ENCODE results near the gene PDE2A. TPM values are rescaled to one million over a fixed set of nuclear protein-coding genes. Genes with fewer than 3 reads are reported as not detected.
"Not testable (repeated sequence)": the region's sequence is repeated elsewhere in the genome, so short reads cannot be mapped to it uniquely, and the experiment has no call there.

Gene PDE2A
- total RNA-seq, 2 experiments from 2014 or later: 0.40 to 0.48 TPM

DNA sequence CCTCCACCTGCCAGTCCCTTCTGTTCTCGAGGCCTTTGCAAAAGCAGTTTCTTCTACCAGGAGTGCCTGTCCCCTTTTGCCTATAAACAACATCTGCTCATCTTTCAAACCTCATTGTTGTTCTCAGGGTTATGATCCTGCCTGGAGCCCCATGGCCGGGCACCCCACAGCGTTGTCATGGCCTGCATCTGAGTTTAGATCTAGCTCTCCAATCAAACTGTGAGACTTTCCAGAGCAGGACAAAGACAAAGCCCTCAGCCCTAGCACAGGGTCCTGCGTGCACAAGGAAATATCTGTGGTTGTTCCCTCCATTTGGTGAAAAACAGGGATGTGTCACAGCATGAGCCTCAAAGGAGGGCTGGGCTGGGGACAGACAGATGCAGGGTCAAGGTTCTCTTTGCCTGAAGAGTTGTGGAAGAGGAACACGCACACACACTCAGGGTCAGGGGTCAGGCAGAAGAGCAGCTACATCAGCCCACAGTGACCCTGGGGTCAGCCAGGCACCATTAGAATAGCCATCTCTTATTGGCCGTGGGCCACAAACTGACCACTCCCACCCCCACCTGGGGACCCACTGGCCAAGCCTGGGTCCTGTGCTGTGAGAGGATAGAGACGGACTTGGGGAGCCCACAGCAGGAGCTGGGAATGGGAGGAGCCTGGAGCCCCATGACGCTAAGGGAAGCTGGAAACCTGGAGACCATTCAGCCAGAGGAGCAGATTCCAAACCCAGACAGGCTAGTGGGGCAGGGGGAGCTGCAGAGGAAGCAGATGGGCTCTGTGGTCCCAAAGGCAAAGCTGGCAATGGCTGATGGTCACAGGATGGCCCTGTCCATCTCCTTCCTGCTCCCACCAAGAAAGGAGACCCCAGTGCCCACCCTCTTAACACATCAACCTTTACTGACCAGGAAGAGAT is 99.4 kb downstream of the PDE2A start:
- ChIA-PET CTCF (interaction anchor here (0.8 to 1.6 kb wide), 3 partner anchors 12 to 103 kb away, joined by 3 to 8 read pairs (median 3); no protein-coding TSS in a partner anchor), POLR2A (interaction anchor here (0.6 kb wide), 1 partner anchor 108 kb away, joined by 3 read pairs; no protein-coding TSS in a partner anchor)
- Mint-ChIP-seq H3K27me3 (peaks cover 14% of the 10 kb centered on the region), H3K4me3 (no peak overlapping the region), H3K27ac (no peak overlapping the region), H3K9me3 (no peaks in the 10 kb centered on the region), H3K36me3 (ENCODE audit: low read depth) (no peaks in the 10 kb centered on the region), H3K4me1 (peaks cover 10% of the 10 kb centered on the region)
- no peak for DNase-seq

GRCh38 chr11:72573855-72574445 is 100.3 kb downstream of the PDE2A start:
- ChIA-PET POLR2A (no interaction called here), CTCF (interaction anchor here (0.7 to 1.6 kb wide), 5 partner anchors 12 to 103 kb away, joined by 3 to 8 read pairs (median 5); no protein-coding TSS in a partner anchor)
- H3K4me1 Mint-ChIP-seq: peaks cover 11% of the 10 kb centered on the region
- H3K27me3 Mint-ChIP-seq: peaks cover 14% of the 10 kb centered on the region
- H3K4me3 Mint-ChIP-seq: no peak overlapping the region
- no peaks in the 10 kb centered on the region for H3K9me3 Mint-ChIP-seq
- peak overlapping the region; percentile 36 for H3K27ac Mint-ChIP-seq
- DNase-seq: no peak
- no peaks in the 10 kb centered on the region for H3K36me3 Mint-ChIP-seq (ENCODE audit: low read depth)

DNA sequence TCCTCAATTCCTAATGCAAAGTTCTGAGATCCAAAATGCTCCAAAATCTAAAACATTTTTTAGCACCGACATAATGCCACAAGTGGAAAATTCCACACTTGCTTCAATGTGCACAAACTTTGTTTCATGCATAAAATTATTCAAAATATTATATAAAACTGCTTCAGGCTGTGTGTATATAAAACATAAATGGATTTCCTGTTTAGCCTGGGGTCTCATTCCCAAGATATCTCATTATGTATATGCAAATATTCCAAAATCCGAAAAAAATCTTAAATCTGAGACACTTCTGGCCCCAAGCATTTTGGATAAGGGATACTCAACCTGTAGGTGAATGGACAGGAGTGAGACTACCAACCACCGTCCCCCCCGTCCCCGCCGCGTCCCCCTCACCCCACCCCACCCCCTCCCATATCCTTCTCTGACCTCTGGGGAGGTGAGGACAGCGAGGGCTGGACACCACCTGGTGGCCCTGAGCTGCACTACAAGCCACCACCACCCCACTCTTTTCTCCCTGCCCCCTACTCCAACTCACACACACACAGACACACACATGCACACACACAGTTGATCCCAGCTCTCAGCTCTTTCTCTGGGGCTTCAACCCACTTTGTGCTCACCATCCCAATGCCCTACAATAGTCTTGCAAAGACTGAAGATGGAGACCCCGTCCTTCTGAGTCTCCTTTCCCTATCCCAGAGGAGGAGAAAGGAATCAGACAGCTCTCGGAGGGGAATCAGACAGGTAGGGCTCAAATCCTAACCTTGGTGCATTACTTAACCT is 101.0 kb downstream of the PDE2A start:
- POLR2A ChIA-PET: no interaction called here
- DNase-seq: no peak
- Mint-ChIP-seq H3K36me3 (ENCODE audit: low read depth) (no peaks in the 10 kb centered on the region), H3K4me3 (no peak overlapping the region), H3K27me3 (peaks cover 14% of the 10 kb centered on the region), H3K9me3 (no peaks in the 10 kb centered on the region), H3K27ac (no peak overlapping the region), H3K4me1 (peaks cover 11% of the 10 kb centered on the region)
- CTCF ChIA-PET: interaction anchor here (0.7 to 1.6 kb wide), 5 partner anchors 11 to 102 kb away, joined by 3 to 8 read pairs (median 5); no protein-coding TSS in a partner anchor

- H3K27ac Mint-ChIP-seq; H3K9me3 Mint-ChIP-seq; POLR2A ChIA-PET; H3K36me3 Mint-ChIP-seq (ENCODE audit: low read depth); CTCF ChIA-PET; DNase-seq; H3K4me3 Mint-ChIP-seq: not testable (repeated sequence)
- peaks cover 14% of the 10 kb centered on the region for H3K27me3 Mint-ChIP-seq
- peaks cover 11% of the 10 kb centered on the region for H3K4me1 Mint-ChIP-seq
Observed at GRCh38 chr11:72572540-72572939, 101.7 kb downstream of the PDE2A start.

- ChIA-PET POLR2A (no interaction called here), CTCF (no interaction called here)
- Mint-ChIP-seq H3K36me3 (ENCODE audit: low read depth) (no peaks in the 10 kb centered on the region), H3K27ac (no peak overlapping the region), H3K9me3 (no peaks in the 10 kb centered on the region), H3K27me3 (peaks cover 17% of the 10 kb centered on the region), H3K4me1 (peaks cover 11% of the 10 kb centered on the region), H3K4me3 (no peak overlapping the region)
- no peak for DNase-seq
Observed at GRCh38 chr11:72570893-72571661, 103.1 kb downstream of the PDE2A start.

- Mint-ChIP-seq H3K36me3 (ENCODE audit: low read depth) (no peaks in the 10 kb centered on the region), H3K27me3 (peaks cover 17% of the 10 kb centered on the region), H3K4me1 (peaks cover 11% of the 10 kb centered on the region), H3K9me3 (no peaks in the 10 kb centered on the region), H3K4me3 (no peak overlapping the region), H3K27ac (no peak overlapping the region)
- no peak for DNase-seq
- ChIA-PET POLR2A (no interaction called here), CTCF (interaction anchor here (1.1 kb wide), 1 partner anchor 63 kb away, joined by 3 read pairs; no protein-coding TSS in a partner anchor)
Observed at GRCh38 chr11:72569966-72570892, 104.0 kb downstream of the PDE2A start.

- peaks cover 12% of the 10 kb centered on the region for H3K27me3 Mint-ChIP-seq
- ChIA-PET CTCF (interaction anchor here (0.9 to 1.1 kb wide), 2 partner anchors 15 to 62 kb away, joined by 3 read pairs; no protein-coding TSS in a partner anchor), POLR2A (interaction anchor here (0.6 kb wide), 1 partner anchor 107 kb away, joined by 3 read pairs; no protein-coding TSS in a partner anchor)
- no peak overlapping the region for H3K27ac Mint-ChIP-seq
- H3K4me3 Mint-ChIP-seq: no peak overlapping the region
- H3K9me3 Mint-ChIP-seq: no peaks in the 10 kb centered on the region
- no peaks in the 10 kb centered on the region for H3K36me3 Mint-ChIP-seq (ENCODE audit: low read depth)
- DNase-seq: no peak
- H3K4me1 Mint-ChIP-seq: peaks cover 11% of the 10 kb centered on the region
Observed at GRCh38 chr11:72568861-72569260, 105.4 kb downstream of the PDE2A start.

- Mint-ChIP-seq H3K4me1 (no peaks in the 10 kb centered on the region), H3K27ac (no peak overlapping the region), H3K36me3 (ENCODE audit: low read depth) (no peaks in the 10 kb centered on the region), H3K4me3 (no peak overlapping the region), H3K27me3 (peaks cover 12% of the 10 kb centered on the region), H3K9me3 (no peaks in the 10 kb centered on the region)
- DNase-seq: no peak
- POLR2A ChIA-PET: no interaction called here
- CTCF ChIA-PET: interaction anchor here (1.2 to 1.7 kb wide), 4 partner anchors 10 to 27 kb away, joined by 3 to 7 read pairs (median 4); no protein-coding TSS in a partner anchor
Observed at GRCh38 chr11:72562431-72562830, 111.8 kb downstream of the PDE2A start.

DNA sequence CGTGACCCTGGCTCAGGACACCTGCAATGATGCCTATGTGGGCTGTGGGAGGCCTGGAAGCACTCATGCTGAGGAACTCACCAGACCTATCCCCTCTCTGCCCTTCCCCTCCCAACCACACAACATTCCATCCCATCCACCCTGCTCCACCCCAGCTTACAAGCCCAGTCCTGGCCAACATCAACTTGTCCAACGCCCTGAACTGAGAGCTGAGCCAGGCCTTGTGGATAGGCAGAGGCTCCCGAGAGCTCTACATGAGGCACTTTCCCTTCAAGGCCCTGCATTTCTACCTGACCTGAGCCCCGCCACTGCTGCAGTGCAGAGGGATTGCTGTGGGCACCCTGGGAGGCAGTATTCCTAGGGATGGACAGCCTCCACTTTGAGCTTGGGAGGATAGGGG is 112.4 kb downstream of the PDE2A start:
- no peaks in the 10 kb centered on the region for H3K36me3 Mint-ChIP-seq (ENCODE audit: low read depth)
- POLR2A ChIA-PET: no interaction called here
- CTCF ChIA-PET: interaction anchor here (1.2 to 1.7 kb wide), 4 partner anchors 9 to 28 kb away, joined by 3 to 7 read pairs (median 4); no protein-coding TSS in a partner anchor
- H3K4me1 Mint-ChIP-seq: no peaks in the 10 kb centered on the region
- no peak overlapping the region for H3K27ac Mint-ChIP-seq
- peaks cover 12% of the 10 kb centered on the region for H3K27me3 Mint-ChIP-seq
- H3K4me3 Mint-ChIP-seq: no peak overlapping the region
- H3K9me3 Mint-ChIP-seq: no peaks in the 10 kb centered on the region
- no peak for DNase-seq

- H3K9me3 Mint-ChIP-seq; POLR2A ChIA-PET; H3K4me3 Mint-ChIP-seq; DNase-seq; H3K27ac Mint-ChIP-seq; H3K4me1 Mint-ChIP-seq; H3K36me3 Mint-ChIP-seq (ENCODE audit: low read depth): not testable (repeated sequence)
- CTCF ChIA-PET: interaction anchor here (0.7 kb wide), 1 partner anchor 90 kb away, joined by 3 read pairs; no protein-coding TSS in a partner anchor
- peaks cover 10% of the 10 kb centered on the region for H3K27me3 Mint-ChIP-seq
Observed at GRCh38 chr11:72560864-72561263, 113.4 kb downstream of the PDE2A start.

- H3K4me3 Mint-ChIP-seq: no peak overlapping the region
- no peak for DNase-seq
- H3K4me1 Mint-ChIP-seq: peaks cover 7% of the 10 kb centered on the region
- peaks cover 14% of the 10 kb centered on the region for H3K27me3 Mint-ChIP-seq
- ChIA-PET POLR2A (no interaction called here), CTCF (no interaction called here)
- H3K36me3 Mint-ChIP-seq (ENCODE audit: low read depth): no peaks in the 10 kb centered on the region
- H3K9me3 Mint-ChIP-seq: no peaks in the 10 kb centered on the region
- H3K27ac Mint-ChIP-seq: no peak overlapping the region
Observed at GRCh38 chr11:72556433-72556832, 117.8 kb downstream of the PDE2A start.
